Vagina (tissue), 2 donors: ENCODE results near the gene SLC5A3.

Experiments
- CTCF ChIP-seq, 3 experiments: fragments of 450-650 bp in 2 of 3; fragments of 200-600 bp in 1 of 3; sonication (generic) in 1 of 3; IDR thresholded peaks; one replicate each; pipeline ENCODE4 v1.5.1; 2017 to 2019; ENCODE audit warnings: antibody characterized with exemption in 3 of 3, mild to moderate bottlenecking in 2 of 3, moderate library complexity in 2 of 3
- POLR2A ChIP-seq, 2 donors: fragments of 450-650 bp; IDR thresholded peaks; one replicate each; pipeline ENCODE4 v1.6.1; 2017; ENCODE audit warnings: antibody characterized with exemption in 2 of 2, mild to moderate bottlenecking in 2 of 2, moderate library complexity in 2 of 2

GRCh38 chr21:34029743-34030528 lies 43.4 kb upstream of the SLC5A3 start:
- TF ChIP-seq CTCF (IDR thresholded peaks at IDR 0.05) (no peak), POLR2A (IDR thresholded peaks at IDR 0.05) (no peak)
